Mucosa of stomach (tissue), 1 donor: ENCODE results near the gene LY6G5C.
A peak's percentile ranks its signal among the peaks of the same experiment; 100 is the strongest.

ENCODE experiments used
- H3K27me3 ChIP-seq: one replicate; pipeline ENCODE4 v1.7.0; 2013; ENCODE audit warnings: mild to moderate bottlenecking, low read length; ENCODE audit not compliant: control insufficient read depth, insufficient read depth
- H3K36me3 ChIP-seq: one replicate; pipeline ENCODE4 v1.7.0; 2013; ENCODE audit warnings: low read length; ENCODE audit not compliant: control insufficient read depth, insufficient read depth
- H3K4me1 ChIP-seq: one replicate; pipeline ENCODE4 v1.7.0; 2013; ENCODE audit warnings: mild to moderate bottlenecking, low read length; ENCODE audit not compliant: control insufficient read depth, insufficient read depth
- H3K4me3 ChIP-seq: one replicate; pipeline ENCODE4 v1.7.0; 2013; ENCODE audit warnings: low read length
- H3K9ac ChIP-seq: one replicate; pipeline ENCODE4 v1.7.0; 2013; ENCODE audit warnings: mild to moderate bottlenecking, low read length, moderate library complexity
- H3K9me3 ChIP-seq: one replicate; pipeline ENCODE4 v1.7.0; 2013; ENCODE audit warnings: mild to moderate bottlenecking, low read length, moderate library complexity; ENCODE audit not compliant: control insufficient read depth
- donor health status: Pancreatic carcinoma.

LY6G5C gene

DNA sequence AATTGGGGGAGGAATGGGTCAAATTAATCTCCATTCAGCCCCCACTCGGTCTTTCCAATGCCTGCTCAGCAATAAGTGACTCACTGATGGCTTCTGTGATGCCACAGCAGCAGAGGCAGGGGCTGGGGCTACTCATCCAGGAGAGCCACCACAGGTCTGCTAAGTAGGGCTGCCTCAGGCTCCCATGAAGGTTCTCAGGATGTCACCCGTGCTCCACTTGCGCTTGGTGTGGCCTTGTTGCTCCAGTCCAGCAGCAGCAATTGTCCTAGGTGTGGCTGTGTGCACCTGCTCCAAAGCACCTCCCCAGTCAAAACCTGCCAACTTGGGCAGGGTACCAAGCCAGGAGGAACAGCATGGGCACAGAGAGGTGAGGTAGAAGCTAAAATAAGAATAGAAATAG lies 41.3 kb upstream of the LY6G5C start:
- H3K9me3 ChIP-seq: no peaks in the 10 kb centered on the region
- peaks cover 40% of the 10 kb centered on the region for H3K4me1 ChIP-seq
- H3K9ac ChIP-seq: no peak overlapping the region
- H3K4me3 ChIP-seq: no peak overlapping the region
- peaks cover 3% of the 10 kb centered on the region for H3K36me3 ChIP-seq
- H3K27me3 ChIP-seq: no peaks in the 10 kb centered on the region

DNA sequence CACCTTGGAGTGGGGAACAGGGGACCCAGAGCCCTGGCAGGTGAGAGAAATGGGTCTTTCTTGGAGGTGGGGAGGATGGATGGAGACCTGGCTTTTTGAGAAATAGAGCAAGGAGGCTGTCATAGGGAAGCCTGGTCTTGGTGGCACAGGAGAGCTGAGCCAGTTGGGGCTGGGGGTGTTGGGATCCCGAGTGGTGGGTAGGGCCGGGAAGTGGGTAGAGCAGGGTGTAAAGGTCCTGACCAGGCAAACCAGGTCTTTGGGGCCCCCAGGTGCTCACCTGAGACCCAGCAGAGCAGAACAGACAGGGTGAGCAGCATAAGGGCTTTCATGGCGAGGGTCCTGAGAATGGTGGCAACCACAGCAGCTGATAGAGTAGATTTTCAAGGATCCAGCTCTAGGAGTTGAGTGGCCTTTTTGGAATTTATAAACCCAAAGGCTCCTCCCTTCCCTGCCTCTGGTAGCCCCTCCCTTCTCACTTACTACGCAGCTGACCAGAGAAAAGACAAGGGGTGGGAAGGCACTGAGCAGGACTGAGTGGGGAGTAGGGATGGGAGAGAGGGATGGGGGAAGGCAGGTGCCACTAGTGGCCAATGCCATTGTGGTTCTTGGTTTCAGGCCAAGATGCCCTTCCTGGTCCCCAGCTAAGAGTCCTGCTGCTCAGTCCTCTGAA lies 40.6 kb upstream of the LY6G5C start, which contains the start of gene LY6G6C:
Gene LY6G6C (minus strand): TSS at position 396 of the 670 bp plus-strand sequence. CDS start 67 bp downstream, at position 329.
- Histone ChIP-seq H3K9me3 (no peaks in the 10 kb centered on the region), H3K4me3 (no peak within 1 kb of the TSS), H3K9ac (no peak within 1 kb of the TSS), H3K4me1 (peaks cover 35% of the 10 kb centered on the region), H3K27me3 (no peaks in the 10 kb centered on the region), H3K36me3 (no peaks in the 10 kb centered on the region)

DNA sequence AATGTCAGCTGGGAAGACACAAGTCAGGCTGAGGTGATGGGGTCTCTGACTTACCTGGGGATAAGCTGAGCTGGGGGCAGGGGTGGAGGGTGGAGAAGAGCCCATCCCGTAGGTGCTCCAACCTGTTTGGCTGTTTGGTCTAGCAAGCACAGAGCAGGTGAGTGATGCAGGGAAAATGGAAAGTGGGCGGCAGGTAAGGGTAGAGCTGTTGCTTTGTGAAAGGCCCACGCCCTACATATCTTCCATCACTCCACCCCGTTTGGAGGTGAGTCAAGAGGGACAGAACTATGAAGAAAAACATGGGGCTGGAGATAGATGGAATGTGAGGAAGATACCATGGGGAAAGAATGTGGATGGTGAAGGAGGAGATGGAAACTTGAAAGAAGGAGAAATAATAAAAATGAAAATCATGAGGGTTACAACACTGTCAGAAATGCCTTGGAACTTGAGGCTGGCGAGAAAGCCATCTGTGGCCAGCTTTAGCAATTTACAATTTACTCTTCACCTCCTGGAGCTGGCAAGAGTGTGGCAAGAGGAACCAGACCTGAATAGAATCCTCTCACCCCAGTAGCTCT lies 39.4 kb upstream of the LY6G5C start:
- Histone ChIP-seq H3K9me3 (no peaks in the 10 kb centered on the region), H3K9ac (no peak overlapping the region), H3K27me3 (no peaks in the 10 kb centered on the region), H3K4me1 (peaks cover 35% of the 10 kb centered on the region), H3K36me3 (no peaks in the 10 kb centered on the region), H3K4me3 (no peak overlapping the region)

DNA sequence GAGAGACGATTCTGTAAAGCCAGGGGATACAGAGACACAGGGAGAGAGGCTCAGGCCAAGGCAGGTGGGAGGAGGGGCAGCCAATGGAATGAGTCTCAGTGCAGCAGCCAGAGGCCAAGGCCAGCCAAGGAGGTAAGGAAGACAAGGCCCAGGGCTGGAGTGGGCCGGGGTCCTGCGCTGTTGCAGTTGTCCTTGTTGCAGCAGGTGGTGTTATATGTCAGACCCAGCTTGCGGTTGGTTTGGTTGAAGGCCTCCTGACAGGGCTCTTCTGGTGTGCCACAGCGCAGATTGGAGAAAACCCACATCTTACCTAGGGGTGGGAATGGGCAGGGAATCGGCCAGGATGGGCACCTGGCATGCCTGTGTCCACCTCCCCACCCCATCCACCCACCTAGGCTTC lies 38.1 kb upstream of the LY6G5C start:
- H3K4me3 ChIP-seq: no peak overlapping the region
- no peak overlapping the region for H3K9ac ChIP-seq
- no peaks in the 10 kb centered on the region for H3K36me3 ChIP-seq
- H3K4me1 ChIP-seq: peaks cover 40% of the 10 kb centered on the region
- H3K9me3 ChIP-seq: no peaks in the 10 kb centered on the region
- no peaks in the 10 kb centered on the region for H3K27me3 ChIP-seq

DNA sequence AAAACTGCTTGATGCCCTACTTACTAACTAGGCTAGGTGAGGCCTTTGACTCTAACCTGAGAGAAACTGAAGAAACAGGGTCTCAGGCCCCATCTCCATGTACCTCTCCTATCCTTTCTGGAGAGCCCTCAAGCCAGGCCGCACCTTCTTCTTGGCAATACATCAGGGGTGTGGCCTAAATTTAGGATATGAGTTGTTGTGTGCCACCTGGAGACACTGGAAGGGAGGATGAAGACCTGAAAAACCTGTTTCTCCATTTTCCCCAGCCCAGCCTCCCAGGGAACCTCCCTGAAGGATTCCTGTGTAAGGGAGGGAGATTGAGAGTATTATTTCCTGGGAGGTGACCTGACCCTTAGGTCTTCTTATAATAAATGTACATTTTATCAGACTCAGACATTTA lies 37.4 kb upstream of the LY6G5C start:
- Histone ChIP-seq H3K27me3 (no peaks in the 10 kb centered on the region), H3K9me3 (no peaks in the 10 kb centered on the region), H3K4me1 (peaks cover 42% of the 10 kb centered on the region), H3K4me3 (no peak overlapping the region), H3K9ac (no peak overlapping the region), H3K36me3 (no peaks in the 10 kb centered on the region)

DNA sequence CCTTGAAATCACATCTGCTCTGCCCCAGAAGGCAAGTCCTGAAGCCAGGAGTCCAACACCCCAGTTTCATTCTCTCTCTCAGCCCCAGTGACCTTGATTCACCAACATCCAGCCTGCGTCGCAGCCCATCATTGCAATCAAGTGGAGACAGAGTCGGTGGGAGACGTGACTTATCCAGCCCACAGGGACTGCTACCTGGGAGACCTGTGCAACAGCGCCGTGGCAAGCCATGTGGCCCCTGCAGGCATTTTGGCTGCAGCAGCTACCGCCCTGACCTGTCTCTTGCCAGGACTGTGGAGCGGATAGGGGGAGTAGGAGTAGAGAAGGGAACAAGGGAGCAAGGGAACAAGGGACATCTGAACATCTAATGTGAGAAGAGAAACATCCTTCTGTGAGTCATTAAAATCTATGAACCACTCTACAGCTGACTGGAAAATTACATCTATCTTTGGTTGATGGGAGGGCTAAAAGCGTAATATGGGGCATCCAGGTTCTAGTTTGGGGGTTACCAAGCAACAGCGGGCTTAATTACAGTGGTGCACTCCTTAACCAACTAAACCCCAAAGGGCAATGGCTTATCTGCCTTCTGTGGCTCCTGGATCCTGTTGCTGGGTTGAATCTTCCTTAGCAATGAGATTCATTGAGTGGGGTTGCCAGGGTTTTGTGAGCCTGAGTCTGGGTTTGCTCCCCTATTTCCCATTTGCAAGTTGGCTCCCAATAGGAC lies 36.8 kb upstream of the LY6G5C start:
- Histone ChIP-seq H3K4me1 (peaks cover 42% of the 10 kb centered on the region), H3K9ac (no peak overlapping the region), H3K36me3 (no peaks in the 10 kb centered on the region), H3K9me3 (no peaks in the 10 kb centered on the region), H3K4me3 (no peak overlapping the region), H3K27me3 (no peaks in the 10 kb centered on the region)

DNA sequence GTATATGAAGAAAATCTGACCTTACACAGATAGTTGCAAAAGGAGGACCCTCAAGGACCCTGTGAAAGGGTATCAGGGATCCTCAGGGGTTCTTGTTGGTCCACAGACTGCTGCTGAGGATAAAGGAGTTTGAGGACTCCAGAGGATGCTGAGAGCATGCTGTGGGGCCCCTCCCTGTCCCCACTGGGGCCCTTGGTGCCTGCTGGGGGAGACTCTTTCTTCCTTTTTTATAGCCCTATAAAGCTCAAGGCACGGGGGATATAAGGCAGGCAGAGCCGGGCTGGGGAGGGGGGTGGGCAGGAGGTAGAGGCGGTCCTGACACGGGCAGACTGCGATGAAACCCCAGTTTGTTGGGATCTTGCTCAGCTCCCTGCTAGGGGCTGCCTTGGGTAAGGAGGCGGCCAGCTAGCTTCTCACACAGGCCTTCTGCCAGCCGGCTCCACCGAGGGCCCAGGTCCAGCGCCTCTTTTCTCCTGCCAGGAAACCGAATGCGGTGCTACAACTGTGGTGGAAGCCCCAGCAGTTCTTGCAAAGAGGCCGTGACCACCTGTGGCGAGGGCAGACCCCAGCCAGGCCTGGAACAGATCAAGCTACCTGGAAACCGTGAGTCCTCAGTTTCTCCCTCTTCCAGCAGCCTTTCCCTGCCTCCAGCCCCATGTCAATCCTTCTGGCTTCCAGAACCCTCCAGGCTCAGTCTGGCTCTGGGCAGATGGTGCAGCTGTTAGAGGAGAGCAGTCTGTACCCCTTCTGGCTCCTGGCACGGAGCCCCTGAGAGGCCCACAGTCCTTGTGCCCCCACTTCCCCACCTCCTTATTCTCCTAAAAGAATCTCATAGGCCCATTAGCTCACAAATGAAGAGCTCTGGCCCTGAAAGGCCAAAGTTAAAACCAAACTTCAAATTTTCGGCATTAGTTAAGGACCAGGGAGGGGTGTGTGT lies 34.4 kb upstream of the LY6G5C start, which contains the start of gene LY6G6D:
Gene LY6G6D (plus strand): TSS at position 327 of the 937 bp plus-strand sequence. CDS start 8 bp downstream, at position 335.
- Histone ChIP-seq H3K9me3 (no peaks in the 10 kb centered on the region), H3K9ac (peak within 1 kb of the TSS; percentile 24), H3K27me3 (no peaks in the 10 kb centered on the region), H3K4me1 (peaks cover 52% of the 10 kb centered on the region), H3K4me3 (no peak within 1 kb of the TSS), H3K36me3 (no peaks in the 10 kb centered on the region)

DNA sequence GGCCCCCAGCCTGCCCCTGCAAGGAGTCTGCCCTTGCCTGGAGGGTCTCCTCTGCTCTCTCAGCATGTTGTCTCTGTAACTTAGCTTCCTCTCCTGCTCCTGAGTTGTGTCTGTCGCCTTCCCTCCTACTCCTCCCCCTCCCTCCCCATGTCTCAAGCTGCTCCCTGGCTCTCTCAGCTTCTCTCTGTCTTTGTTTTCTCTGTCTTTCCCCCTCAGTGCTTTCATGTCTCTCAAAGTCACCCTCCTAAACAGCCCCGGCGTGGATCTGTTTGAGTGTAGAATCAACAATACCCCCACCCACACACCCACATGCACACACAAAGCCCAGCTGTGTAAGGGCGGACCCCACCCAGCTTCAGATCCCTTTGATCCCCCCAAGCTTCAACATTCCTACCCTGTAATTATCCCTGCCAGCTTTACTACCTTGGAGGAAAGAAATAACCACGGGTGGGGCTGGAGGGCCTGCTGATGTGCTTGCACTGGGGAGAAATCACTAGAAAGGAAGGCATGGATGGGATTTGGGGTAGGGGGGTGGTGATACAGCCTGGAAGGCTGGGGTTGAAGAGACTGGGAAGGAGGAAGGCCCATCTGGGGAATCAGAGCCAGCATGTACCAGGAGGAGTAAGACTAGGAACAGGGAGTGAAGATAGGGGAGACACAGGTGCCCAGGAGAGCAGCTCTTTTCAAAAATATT lies 33.3 kb upstream of the LY6G5C start:
- H3K36me3 ChIP-seq: no peaks in the 10 kb centered on the region
- H3K9ac ChIP-seq: peak overlapping the region; percentile 24
- H3K9me3 ChIP-seq: no peaks in the 10 kb centered on the region
- H3K4me1 ChIP-seq: peaks cover 45% of the 10 kb centered on the region
- H3K27me3 ChIP-seq: no peaks in the 10 kb centered on the region
- no peak overlapping the region for H3K4me3 ChIP-seq

DNA sequence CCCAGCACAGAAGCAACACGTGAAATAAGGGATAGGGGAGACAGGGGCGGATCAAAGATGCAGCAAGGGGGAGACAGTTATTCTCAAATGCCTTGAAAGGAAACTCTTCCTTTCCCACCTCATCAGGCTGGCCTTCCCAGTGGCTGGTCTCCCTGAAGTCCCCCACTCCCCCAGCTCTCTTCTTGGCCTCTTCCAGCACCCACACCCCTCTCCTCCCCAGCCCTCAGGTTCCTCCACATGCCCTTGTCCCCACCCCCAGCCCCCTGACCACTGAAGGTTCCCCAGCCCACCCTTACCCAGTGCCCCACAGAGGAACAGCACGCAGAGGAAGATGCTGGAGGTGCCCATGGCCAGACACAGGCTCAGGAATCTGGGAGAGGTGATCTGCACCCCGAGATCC lies 32.6 kb upstream of the LY6G5C start:
- Histone ChIP-seq H3K9me3 (no peaks in the 10 kb centered on the region), H3K4me1 (peaks cover 38% of the 10 kb centered on the region), H3K27me3 (no peaks in the 10 kb centered on the region), H3K9ac (no peak overlapping the region), H3K4me3 (no peak overlapping the region), H3K36me3 (no peaks in the 10 kb centered on the region)

DNA sequence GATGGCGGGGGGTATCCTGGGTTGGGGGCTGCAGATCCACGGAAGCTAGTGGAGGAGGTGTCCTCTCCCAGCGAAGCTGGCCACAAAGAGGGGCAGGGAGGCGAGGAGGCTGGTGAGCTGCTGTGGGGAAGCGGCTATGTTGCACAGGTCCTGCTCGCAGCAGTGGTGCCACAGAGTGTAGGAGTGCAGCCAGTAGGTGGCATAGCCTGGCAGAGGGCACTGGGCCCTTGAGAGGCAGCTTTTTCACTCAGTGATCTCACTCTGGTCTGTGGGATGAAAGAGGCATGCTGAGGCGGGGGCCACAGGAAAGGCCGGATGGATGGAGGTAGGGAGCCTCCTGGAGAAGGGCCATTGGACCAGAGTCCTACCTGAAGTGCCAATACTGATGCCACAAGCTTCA lies 31.4 kb upstream of the LY6G5C start:
- Histone ChIP-seq H3K4me3 (no peak overlapping the region), H3K4me1 (peaks cover 27% of the 10 kb centered on the region), H3K9ac (no peak overlapping the region), H3K9me3 (no peaks in the 10 kb centered on the region), H3K27me3 (no peaks in the 10 kb centered on the region), H3K36me3 (no peaks in the 10 kb centered on the region)

DNA sequence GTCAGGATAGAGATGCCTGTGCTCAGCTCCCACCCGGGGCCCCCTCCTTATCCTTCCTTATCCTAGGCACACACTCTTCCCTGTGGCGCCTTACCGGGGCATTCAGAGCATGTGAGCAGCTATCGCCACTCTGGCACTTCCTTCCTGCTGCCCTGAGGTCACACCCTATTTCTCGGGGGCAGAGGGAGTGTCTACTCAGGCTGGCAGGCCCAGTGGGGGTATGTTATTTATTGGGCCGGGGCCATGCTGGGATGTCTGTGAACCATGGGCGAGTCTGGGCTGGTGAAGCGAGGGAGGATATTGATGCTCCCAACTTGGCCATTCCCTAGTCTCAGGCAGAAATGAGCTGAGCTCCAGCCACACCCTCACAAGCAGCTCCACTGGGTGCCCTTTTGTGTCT lies 30.4 kb upstream of the LY6G5C start:
- Histone ChIP-seq H3K4me3 (no peak overlapping the region), H3K27me3 (no peaks in the 10 kb centered on the region), H3K36me3 (no peaks in the 10 kb centered on the region), H3K4me1 (peaks cover 26% of the 10 kb centered on the region), H3K9me3 (no peaks in the 10 kb centered on the region), H3K9ac (no peak overlapping the region)
